SK-N-MC (cell line): ENCODE measurements around the gene PGA4.

Experiments
- EZH2 ChIP-seq: fragments of 200-600 bp; sonication (generic); IDR thresholded peaks from one replicate; pipeline ENCODE4 v1.6.1; 2017; ENCODE audit warnings: antibody characterized with exemption
- POLR2AphosphoS5 ChIP-seq: IDR thresholded peaks from 2 replicates; pipeline ENCODE4 v1.6.1; 2012; ENCODE audit warnings: mild to moderate bottlenecking, low read depth, low read length, borderline replicate concordance

- TF ChIP-seq POLR2AphosphoS5 (no peak), EZH2 (no peak)
These were observed 23.8 kb upstream of the PGA4 start for GRCh38 chr11:61198361-61198760.
